SU-DHL-6 (cell line): ENCODE data around the gene NOSIP.

Source experiments
- H2AFZ ChIP-seq: fragments of 200-600 bp; sonication (generic); 2 replicates; pipeline ENCODE4 v1.6.1; 2014; ENCODE audit warnings: low read depth, mild to moderate bottlenecking, moderate library complexity, mixed read lengths, antibody characterized with exemption, low read length; ENCODE audit not compliant: severe bottlenecking
- H3F3A ChIP-seq: fragments of 200-600 bp; shearing (Covaris generic); 2 replicates; pipeline ENCODE4 v1.6.0; 2016; ENCODE audit warnings: antibody characterized with exemption, mild to moderate bottlenecking; ENCODE audit not compliant: insufficient read depth
- H3K27ac ChIP-seq: fragments of 200-600 bp; sonication (generic); 2 replicates; pipeline ENCODE4 v1.5.1; 2016; ENCODE audit warnings: low read depth, mild to moderate bottlenecking, low read length, moderate library complexity, mixed read lengths
- H3K27me3 ChIP-seq: fragments of 200-600 bp; sonication (generic), shearing (Covaris generic); 2 replicates; pipeline ENCODE4 v1.6.0; 2014; ENCODE audit warnings: mild to moderate bottlenecking, low read length
- H3K36me3 ChIP-seq: fragments of 200-600 bp; sonication (generic); 2 replicates; pipeline ENCODE4 v1.6.1; 2014; ENCODE audit warnings: mild to moderate bottlenecking, low read length, mixed read lengths
- H3K4me2 ChIP-seq: fragments of 300-600, 200-600 bp; shearing (Covaris generic), sonication (generic); 2 replicates; pipeline ENCODE4 v1.6.0; 2014; ENCODE audit warnings: low read length, low read depth, mild to moderate bottlenecking; ENCODE audit not compliant: poor library complexity, severe bottlenecking
- H3K4me3 ChIP-seq: fragments of 200-600 bp; sonication (generic); 2 replicates; pipeline ENCODE4 v1.5.1; 2014; ENCODE audit warnings: antibody characterized with exemption, low read length, mild to moderate bottlenecking, mixed read lengths; ENCODE audit not compliant: insufficient read depth, poor library complexity, severe bottlenecking
- H3K79me2 ChIP-seq: fragments of 200-600 bp; sonication (generic); 2 replicates; pipeline ENCODE4 v1.6.1; 2014; ENCODE audit warnings: mild to moderate bottlenecking, low read length, moderate library complexity; ENCODE audit not compliant: insufficient read depth
- H3K9ac ChIP-seq: fragments of 200-600 bp; sonication (generic); 2 replicates; pipeline ENCODE4 v1.7.0; 2014; ENCODE audit warnings: mild to moderate bottlenecking, low read length
- H3K9me2 ChIP-seq: fragments of 200-600 bp; sonication (generic); replicated peaks from 2 replicates; pipeline ENCODE4 v1.6.1; 2014; ENCODE audit warnings: low read length; ENCODE audit not compliant: insufficient read depth
- H3K9me3 ChIP-seq: fragments of 200-600 bp; sonication (generic); 2 replicates; pipeline ENCODE4 v1.6.1; 2014; ENCODE audit warnings: low read length, mixed read lengths; ENCODE audit not compliant: insufficient read depth
- H4K20me1 ChIP-seq: fragments of 200-600 bp; sonication (generic); 2 replicates; pipeline ENCODE4 v1.6.1; 2014; ENCODE audit warnings: low read depth, mild to moderate bottlenecking, antibody characterized with exemption, low read length, moderate library complexity, mixed read lengths
- EZH2phosphoT487 ChIP-seq: fragments of 200-600 bp; sonication (generic), shearing (Covaris generic); conservative IDR thresholded peaks from 2 replicates; pipeline ENCODE4 v1.6.1; 2018; ENCODE audit warnings: mild to moderate bottlenecking, antibody characterized with exemption, low read length, moderate library complexity, mixed read lengths
- TF ChIP-seq, protein P1 (sequence below): fragments of 200-600 bp; sonication (generic); IDR thresholded peaks from one replicate; pipeline ENCODE4 v1.5.1; 2017; ENCODE audit warnings: antibody characterized with exemption, mild to moderate bottlenecking, low read length, moderate library complexity; ENCODE audit not compliant: insufficient read depth, poor library complexity, severe bottlenecking

The NOSIP gene

DNA sequence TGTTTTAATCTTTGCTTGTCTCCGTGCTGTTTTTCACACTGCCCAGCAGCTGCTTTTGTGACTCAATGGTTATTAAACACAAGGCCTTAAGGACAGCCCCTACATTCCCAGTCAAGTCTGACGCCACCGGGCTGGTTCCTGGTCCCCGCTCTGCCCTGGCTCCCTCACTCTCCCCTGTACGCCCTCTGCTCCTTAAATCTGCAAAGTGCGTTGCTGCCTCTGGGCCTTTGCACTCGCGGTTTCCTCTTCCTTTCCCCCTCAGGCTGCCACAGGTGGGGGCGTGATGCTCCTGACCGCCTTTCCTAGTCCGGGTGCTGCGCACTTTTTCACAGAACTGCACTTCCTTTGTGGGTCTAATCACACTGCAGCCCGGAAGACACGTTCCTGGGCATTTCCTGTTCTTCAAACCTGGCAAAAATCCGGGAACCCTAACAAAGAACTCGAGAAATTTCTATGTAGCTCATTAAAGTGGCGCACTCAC is 25.6 kb downstream of the NOSIP start:
- Histone ChIP-seq H2AFZ (no peak overlapping the region), H3K9ac (no peak overlapping the region), H4K20me1 (no peaks in the 10 kb centered on the region), H3K9me2 (no peaks in the 10 kb centered on the region), H3K36me3 (no peaks in the 10 kb centered on the region), H3K4me3 (no peak overlapping the region), H3K4me2 (no peak overlapping the region), H3F3A (no peaks in the 10 kb centered on the region), H3K9me3 (no peaks in the 10 kb centered on the region), H3K27ac (no peak overlapping the region), H3K79me2 (no peaks in the 10 kb centered on the region), H3K27me3 (no peaks in the 10 kb centered on the region)
- TF ChIP-seq EZH2phosphoT487: no peak
- TF ChIP-seq, protein P1, sequence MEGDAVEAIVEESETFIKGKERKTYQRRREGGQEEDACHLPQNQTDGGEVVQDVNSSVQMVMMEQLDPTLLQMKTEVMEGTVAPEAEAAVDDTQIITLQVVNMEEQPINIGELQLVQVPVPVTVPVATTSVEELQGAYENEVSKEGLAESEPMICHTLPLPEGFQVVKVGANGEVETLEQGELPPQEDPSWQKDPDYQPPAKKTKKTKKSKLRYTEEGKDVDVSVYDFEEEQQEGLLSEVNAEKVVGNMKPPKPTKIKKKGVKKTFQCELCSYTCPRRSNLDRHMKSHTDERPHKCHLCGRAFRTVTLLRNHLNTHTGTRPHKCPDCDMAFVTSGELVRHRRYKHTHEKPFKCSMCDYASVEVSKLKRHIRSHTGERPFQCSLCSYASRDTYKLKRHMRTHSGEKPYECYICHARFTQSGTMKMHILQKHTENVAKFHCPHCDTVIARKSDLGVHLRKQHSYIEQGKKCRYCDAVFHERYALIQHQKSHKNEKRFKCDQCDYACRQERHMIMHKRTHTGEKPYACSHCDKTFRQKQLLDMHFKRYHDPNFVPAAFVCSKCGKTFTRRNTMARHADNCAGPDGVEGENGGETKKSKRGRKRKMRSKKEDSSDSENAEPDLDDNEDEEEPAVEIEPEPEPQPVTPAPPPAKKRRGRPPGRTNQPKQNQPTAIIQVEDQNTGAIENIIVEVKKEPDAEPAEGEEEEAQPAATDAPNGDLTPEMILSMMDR: no peak

DNA sequence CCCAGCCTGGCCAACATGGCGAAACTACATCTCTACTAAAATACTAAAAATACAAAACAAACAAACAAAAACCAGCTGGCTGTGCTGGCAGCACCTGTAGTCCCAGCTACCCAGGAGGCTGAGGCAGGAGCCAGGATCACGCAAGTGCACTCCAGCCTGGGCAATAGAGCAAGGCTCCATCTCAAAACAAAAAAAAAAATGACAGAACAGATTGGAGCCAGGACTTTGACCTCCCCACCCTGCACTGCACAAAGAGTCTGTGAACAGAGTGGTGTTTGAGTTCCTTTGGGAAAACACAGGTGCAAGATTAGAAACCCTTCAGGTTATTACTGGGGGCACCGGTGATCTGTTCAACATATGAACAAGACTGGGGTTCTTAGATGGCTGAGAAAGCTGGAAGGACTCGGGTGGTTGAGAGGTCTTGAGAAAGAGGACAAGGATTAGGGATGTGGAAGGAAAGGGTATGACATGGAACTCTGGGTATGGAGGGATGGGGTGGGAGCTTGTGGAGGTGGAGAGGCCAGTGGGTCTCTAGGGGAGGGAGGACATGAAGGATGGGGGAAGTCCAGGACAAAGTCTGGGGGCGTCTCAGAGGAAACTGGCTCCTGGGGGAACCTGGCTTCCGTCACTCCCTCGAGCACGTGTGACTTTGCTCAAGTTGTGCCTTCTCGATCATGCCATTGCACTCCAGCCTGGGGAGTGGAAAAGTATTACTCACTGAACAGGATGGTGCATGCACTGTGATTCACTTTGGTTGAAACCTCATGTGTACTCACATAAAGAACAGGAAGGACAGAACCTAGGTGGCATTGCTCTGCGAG is 26.7 kb downstream of the NOSIP start:
- no peaks in the 10 kb centered on the region for H3K9me3 ChIP-seq
- H3K79me2 ChIP-seq: no peaks in the 10 kb centered on the region
- no peaks in the 10 kb centered on the region for H3K9me2 ChIP-seq
- H4K20me1 ChIP-seq: no peaks in the 10 kb centered on the region
- no peak overlapping the region for H3K27ac ChIP-seq
- H3K36me3 ChIP-seq: no peaks in the 10 kb centered on the region
- H3K4me2 ChIP-seq: no peak overlapping the region
- no peak overlapping the region for H2AFZ ChIP-seq
- no peak overlapping the region for H3K4me3 ChIP-seq
- no peak for TF ChIP-seq EZH2phosphoT487
- TF ChIP-seq, protein P1: no peak
- no peaks in the 10 kb centered on the region for H3K27me3 ChIP-seq
- no peak overlapping the region for H3K9ac ChIP-seq
- no peaks in the 10 kb centered on the region for H3F3A ChIP-seq

DNA sequence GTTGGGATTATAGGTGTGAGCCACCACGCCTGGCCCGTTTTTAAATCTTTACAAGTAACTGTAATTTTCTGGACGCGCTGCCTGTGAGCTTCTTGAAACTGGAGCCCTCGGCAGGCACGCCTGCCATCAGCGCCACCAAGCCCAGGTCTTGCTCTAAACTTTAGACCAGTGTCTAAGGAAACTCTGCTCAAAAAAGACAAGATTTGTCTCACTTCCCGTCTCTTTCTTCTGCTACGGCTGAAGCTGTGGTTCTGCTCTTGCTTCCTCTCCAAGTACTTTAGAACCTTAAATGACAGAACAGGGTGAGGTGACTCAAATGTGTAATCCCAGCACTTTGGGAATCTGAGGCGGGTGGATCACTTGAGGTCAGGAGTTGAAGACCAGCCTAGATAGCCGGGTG is 27.6 kb downstream of the NOSIP start:
- no peaks in the 10 kb centered on the region for H3K36me3 ChIP-seq
- H3K4me3 ChIP-seq: no peak overlapping the region
- H3K9ac ChIP-seq: no peak overlapping the region

More for the DNA sequence above, 27.6 kb downstream of the NOSIP start:
- TF ChIP-seq, protein P1: no peak
- TF ChIP-seq EZH2phosphoT487: no peak
- no peaks in the 10 kb centered on the region for H3K79me2 ChIP-seq
- no peak overlapping the region for H3K4me2 ChIP-seq
- H3K9me2 ChIP-seq: no peaks in the 10 kb centered on the region
- H3K27ac ChIP-seq: no peak overlapping the region
- H3F3A ChIP-seq: no peaks in the 10 kb centered on the region
- no peaks in the 10 kb centered on the region for H3K27me3 ChIP-seq
- H3K9me3 ChIP-seq: no peaks in the 10 kb centered on the region
- H2AFZ ChIP-seq: no peak overlapping the region
- no peaks in the 10 kb centered on the region for H4K20me1 ChIP-seq
